HEK293 (cell line): ENCODE data around the gene HSD17B8.

ENCODE experiments used
- CTCF ChIA-PET: fragments of 350-600 bp; formaldehyde crosslinking; extraction: SDS; loops from one replicate; lab custom pipeline; 2021; ENCODE audit warnings: antibody characterized with exemption; lab: Yijun Ruan, JAX
- POLR2A ChIA-PET: fragments of 300-600 bp; formaldehyde crosslinking; extraction: SDS; loops from one replicate; lab custom pipeline; 2020; ENCODE audit warnings: antibody characterized with exemption, inconsistent platforms; lab: Yijun Ruan, JAX
- H3K27ac ChIP-seq: fragments of 200-500 bp; sonication (Bioruptor generic); 2 replicates; pipeline ENCODE4 v1.5.1; 2014; ENCODE audit warnings: low read depth, low read length, control low read depth, inconsistent platforms; ENCODE audit errors: extremely low read depth
- H3K36me3 ChIP-seq, 2 experiments: fragments of 200-500 bp in 1 of 2; sonication (Bioruptor generic) in 1 of 2; 1 replicate in 1 of 2; 2 replicates in 1 of 2; pipeline ENCODE4 v1.5.1; 2014 to 2017; ENCODE audit warnings: inconsistent platforms in 2 of 2, low read length in 2 of 2; ENCODE audit not compliant: control insufficient read depth in 2 of 2, insufficient read depth in 1 of 2
- H3K4me1 ChIP-seq: fragments of 200-500 bp; sonication (Bioruptor generic); 2 replicates; pipeline ENCODE4 v1.5.1; 2014; ENCODE audit warnings: mild to moderate bottlenecking, low read length, inconsistent platforms; ENCODE audit not compliant: control insufficient read depth, insufficient read depth
- H3K4me3 ChIP-seq: 2 replicates; pipeline ENCODE4 v1.5.1; 2011; ENCODE audit warnings: low read depth, mild to moderate bottlenecking, control low read depth, low read length, moderate library complexity
- H3K9me3 ChIP-seq: fragments of 200-500 bp; sonication (Bioruptor generic); 2 replicates; pipeline ENCODE4 v1.5.1; 2014; ENCODE audit warnings: low read depth, low read length, inconsistent platforms; ENCODE audit not compliant: control insufficient read depth, insufficient read depth
- BCL11B ChIP-seq: fragments of 450-650 bp; formaldehyde crosslinking; IDR thresholded peaks from 2 replicates; pipeline ENCODE4 v1.5.1; 2016; ENCODE audit warnings: low read depth, missing biosample characterization, missing genetic modification characterization
- EGR2 ChIP-seq: fragments of 450-650 bp; formaldehyde crosslinking; IDR thresholded peaks from 2 replicates; pipeline ENCODE4 v1.5.1; 2016; ENCODE audit warnings: low read depth, missing biosample characterization, missing genetic modification characterization
- GLIS2 ChIP-seq: fragments of 450-650 bp; formaldehyde crosslinking; IDR thresholded peaks from 2 replicates; pipeline ENCODE4 v1.5.1; 2016; ENCODE audit warnings: missing biosample characterization, missing genetic modification characterization
- IKZF3 ChIP-seq: fragments of 450-650 bp; IDR thresholded peaks from 2 replicates; pipeline ENCODE4 v1.5.0; 2018; ENCODE audit warnings: missing biosample characterization, mild to moderate bottlenecking, missing genetic modification characterization, moderate library complexity
- KLF9 ChIP-seq: fragments of 450-650 bp; formaldehyde crosslinking; IDR thresholded peaks from 2 replicates; pipeline ENCODE4 v1.5.1; 2016; ENCODE audit warnings: missing biosample characterization, missing genetic modification characterization, low read depth
- REST ChIP-seq: fragments of 450-650 bp; formaldehyde crosslinking; IDR thresholded peaks from 2 replicates; pipeline ENCODE4 v1.5.1; 2016; ENCODE audit warnings: missing biosample characterization, missing genetic modification characterization
- ZNF155 ChIP-seq: fragments of 450-650 bp; formaldehyde crosslinking; IDR thresholded peaks from 2 replicates; pipeline ENCODE4 v1.5.1; 2016; ENCODE audit warnings: missing biosample characterization, missing genetic modification characterization
- ZNF184 ChIP-seq: fragments of 450-650 bp; IDR thresholded peaks from 2 replicates; pipeline ENCODE4 v1.5.1; 2018; ENCODE audit warnings: missing biosample characterization, mild to moderate bottlenecking, missing genetic modification characterization
- ZNF341 ChIP-seq: fragments of 450-650 bp; formaldehyde crosslinking; IDR thresholded peaks from 2 replicates; pipeline ENCODE4; 2016; ENCODE audit warnings: low read depth, missing biosample characterization, missing genetic modification characterization
- ZNF391 ChIP-seq: fragments of 450-650 bp; formaldehyde crosslinking; IDR thresholded peaks from 2 replicates; pipeline ENCODE4 v1.5.1; 2016; ENCODE audit warnings: low read depth, missing biosample characterization, missing genetic modification characterization, borderline replicate concordance
- ZNF394 ChIP-seq: fragments of 450-650 bp; formaldehyde crosslinking; IDR thresholded peaks from 2 replicates; pipeline ENCODE4 v1.5.1; 2016; ENCODE audit warnings: missing biosample characterization, missing genetic modification characterization, mild to moderate bottlenecking, moderate library complexity, borderline replicate concordance
- ZNF585B ChIP-seq: fragments of 450-650 bp; formaldehyde crosslinking; IDR thresholded peaks from 2 replicates; pipeline ENCODE4 v1.5.1; 2016; ENCODE audit warnings: missing biosample characterization, missing genetic modification characterization
- TF ChIP-seq, protein P1 (sequence below): fragments of 450-650 bp; formaldehyde crosslinking; IDR thresholded peaks from 2 replicates; pipeline ENCODE4 v1.5.1; 2016; ENCODE audit warnings: missing biosample characterization, missing genetic modification characterization
- TF ChIP-seq, protein P2 (sequence below): fragments of 450-650 bp; formaldehyde crosslinking; IDR thresholded peaks from 2 replicates; pipeline ENCODE4 v1.5.1; 2016; ENCODE audit warnings: missing biosample characterization, missing genetic modification characterization

HSD17B8 gene

DNA sequence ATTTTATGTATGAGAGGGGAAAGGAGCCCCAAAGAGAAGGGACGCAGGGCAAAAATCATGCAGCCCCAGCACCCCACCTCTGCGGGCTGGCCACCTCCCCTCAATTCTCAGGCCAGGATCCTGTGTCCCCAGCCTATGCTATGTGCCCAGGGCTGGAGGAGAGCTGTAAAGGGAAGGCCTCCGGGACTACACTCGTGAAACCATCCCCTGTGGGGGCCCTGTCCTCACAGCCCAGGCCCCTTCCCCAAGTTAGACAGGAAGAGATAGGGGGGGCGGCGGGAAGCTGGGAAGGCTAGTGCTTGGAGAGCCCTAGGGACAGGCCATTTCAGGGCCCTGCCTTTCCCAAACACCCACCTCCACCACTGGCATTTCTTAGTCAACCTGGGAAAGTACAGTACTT is 10.8 kb upstream of the HSD17B8 start:
- Histone ChIP-seq H3K4me3 (no peak overlapping the region), H3K36me3 (peaks cover 16 to 38% of the 10 kb centered on the region in 2 experiments; a peak in 2 of 3 replicates), H3K27ac (no peak overlapping the region), H3K9me3 (no peaks in the 10 kb centered on the region), H3K4me1 (peaks cover 10% of the 10 kb centered on the region)
- POLR2A ChIA-PET, result interaction anchor here (0.5 to 1.0 kb wide), 2 partner anchors 15 to 256 kb away, joined by 3 read pairs; partner anchors contain the start of gene RING1
- peak; percentile 43; the same call in 1 of the 2 replicates for TF ChIP-seq ZNF341 (tag by site-specific recombination)
- TF ChIP-seq, protein P1, sequence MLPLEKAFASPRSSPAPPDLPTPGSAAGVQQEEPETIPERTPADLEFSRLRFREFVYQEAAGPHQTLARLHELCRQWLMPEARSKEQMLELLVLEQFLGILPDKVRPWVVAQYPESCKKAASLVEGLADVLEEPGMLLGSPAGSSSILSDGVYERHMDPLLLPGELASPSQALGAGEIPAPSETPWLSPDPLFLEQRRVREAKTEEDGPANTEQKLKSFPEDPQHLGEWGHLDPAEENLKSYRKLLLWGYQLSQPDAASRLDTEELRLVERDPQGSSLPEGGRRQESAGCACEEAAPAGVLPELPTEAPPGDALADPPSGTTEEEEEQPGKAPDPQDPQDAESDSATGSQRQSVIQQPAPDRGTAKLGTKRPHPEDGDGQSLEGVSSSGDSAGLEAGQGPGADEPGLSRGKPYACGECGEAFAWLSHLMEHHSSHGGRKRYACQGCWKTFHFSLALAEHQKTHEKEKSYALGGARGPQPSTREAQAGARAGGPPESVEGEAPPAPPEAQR (tag by site-specific recombination), result no peak
- TF ChIP-seq, all 188 proteins: peak for 1
- CTCF ChIA-PET, result interaction anchor here (0.6 to 1.0 kb wide), 2 partner anchors 28 to 75 kb away, joined by 3 to 5 read pairs; no protein-coding TSS in a partner anchor

DNA sequence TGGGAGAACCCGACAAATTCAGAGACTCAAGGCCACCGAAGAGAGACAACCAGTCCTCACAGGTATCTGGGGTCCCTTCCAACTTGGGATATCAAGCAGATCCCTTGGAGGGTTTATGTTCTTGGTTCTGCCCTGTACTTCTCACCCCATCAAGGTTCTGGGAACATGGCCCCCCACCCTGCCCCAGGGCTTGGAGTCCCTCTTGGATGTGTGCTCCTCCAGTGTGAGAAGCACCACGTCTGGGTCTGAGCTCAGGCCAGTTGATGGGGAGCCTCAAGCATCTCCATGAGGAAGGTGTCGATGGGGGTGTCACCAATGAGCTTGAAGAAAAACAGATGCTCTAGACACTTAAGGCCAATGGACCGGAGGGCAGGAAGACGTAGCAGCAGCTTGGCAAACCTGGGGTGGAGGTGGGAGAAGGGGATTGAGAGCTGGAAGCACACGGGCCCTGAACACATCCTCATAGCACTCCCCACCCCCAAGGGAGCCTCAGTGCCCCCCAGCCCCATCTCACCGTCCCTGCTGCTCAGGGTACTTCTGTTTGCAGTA is 9.9 kb upstream of the HSD17B8 start:
- TF ChIP-seq GLIS2 (peak; percentile 25; the same call in 1 of the 2 replicates), ZNF394 (tag by site-specific recombination) (no peak), IKZF3 (tag by site-specific recombination) (no peak)
- Histone ChIP-seq H3K36me3 (peaks cover 16 to 38% of the 10 kb centered on the region in 2 experiments; a peak in 2 of 3 replicates), H3K9me3 (no peaks in the 10 kb centered on the region), H3K27ac (no peak overlapping the region), H3K4me3 (no peak overlapping the region), H3K4me1 (peaks cover 12% of the 10 kb centered on the region)
- ChIA-PET POLR2A (interaction anchor here (1.0 to 1.1 kb wide), 2 partner anchors 14 to 52 kb away, joined by 3 to 5 read pairs; partner anchors contain the start of gene RING1), CTCF (interaction anchor here (0.5 to 2.2 kb wide), 6 partner anchors 14 to 1659 kb away, joined by 3 to 11 read pairs (median 4); partner anchors contain the start of gene RING1)

- Histone ChIP-seq H3K4me1 (peaks cover 12% of the 10 kb centered on the region), H3K36me3 (peaks cover 16 to 38% of the 10 kb centered on the region in 2 experiments; a peak in 2 of 3 replicates), H3K9me3 (no peaks in the 10 kb centered on the region), H3K27ac (no peak overlapping the region), H3K4me3 (no peak overlapping the region)
- TF ChIP-seq ZNF391 (tag by site-specific recombination), result no peak
- TF ChIP-seq, protein P2, sequence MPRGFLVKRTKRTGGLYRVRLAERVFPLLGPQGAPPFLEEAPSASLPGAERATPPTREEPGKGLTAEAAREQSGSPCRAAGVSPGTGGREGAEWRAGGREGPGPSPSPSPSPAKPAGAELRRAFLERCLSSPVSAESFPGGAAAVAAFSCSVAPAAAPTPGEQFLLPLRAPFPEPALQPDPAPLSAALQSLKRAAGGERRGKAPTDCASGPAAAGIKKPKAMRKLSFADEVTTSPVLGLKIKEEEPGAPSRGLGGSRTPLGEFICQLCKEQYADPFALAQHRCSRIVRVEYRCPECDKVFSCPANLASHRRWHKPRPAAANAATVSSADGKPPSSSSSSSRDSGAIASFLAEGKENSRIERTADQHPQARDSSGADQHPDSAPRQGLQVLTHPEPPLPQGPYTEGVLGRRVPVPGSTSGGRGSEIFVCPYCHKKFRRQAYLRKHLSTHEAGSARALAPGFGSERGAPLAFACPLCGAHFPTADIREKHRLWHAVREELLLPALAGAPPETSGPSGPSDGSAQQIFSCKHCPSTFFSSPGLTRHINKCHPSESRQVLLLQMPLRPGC, result no peak
- no peak for TF ChIP-seq KLF9 (tag by site-specific recombination)
- TF ChIP-seq ZNF184 (tag by site-specific recombination), result no peak
- 0 out of 2 replicates have a peak, but pooled peaks have one; percentile 18 for TF ChIP-seq EGR2 (tag by site-specific recombination)
- TF ChIP-seq ZNF155, result no peak
- peak; percentile 80 for TF ChIP-seq BCL11B (tag by site-specific recombination)
- peak; percentile 76 for TF ChIP-seq REST (tag by site-specific recombination)
- TF ChIP-seq ZNF585B, result no peak
- ChIA-PET CTCF (interaction anchor here (0.6 to 2.6 kb wide), 8 partner anchors 13 to 356 kb away, joined by 3 to 15 read pairs (median 5); partner anchors contain the start of genes RING1 and TAP2), POLR2A (interaction anchor here (1.1 kb wide), 1 partner anchor 51 kb away, joined by 5 read pairs; no protein-coding TSS in a partner anchor)
These were observed 8.9 kb upstream of the HSD17B8 start for GRCh38 chr6:33195304-33196165.
